Panc1 (cell line): Measurements from ENCODE around the gene CAMSAP3. TPM values are rescaled to one million over a fixed set of nuclear protein-coding genes. Genes with fewer than 3 reads are reported as not detected.

ENCODE experiments used
- ATAC-seq: fragments of 200-7000 bp; cut with Tn5 transposase; 2 replicates; pipeline ENCODE4 v1.9.1; 2020; ENCODE audit warnings: mild to moderate bottlenecking, moderate library complexity
- BruUV-seq: library from RNA; stranded (reverse); fragments of 400-500 nt; replicated peaks from 2 replicates; lab custom pipeline; 2021; lab: Mats Ljungman, UMichigan
- CTCF ChIA-PET: fragments of 300-600 bp; sonication (Branson Sonifier 250); formaldehyde crosslinking; loops from one replicate; lab custom pipeline; 2022; ENCODE audit warnings: antibody characterized with exemption; lab: Charles Lee
- POLR2A ChIA-PET: fragments of 300-600 bp; sonication (Branson Sonifier 250); formaldehyde crosslinking; loops from one replicate; lab custom pipeline; 2022; ENCODE audit warnings: antibody characterized with exemption; lab: Charles Lee
- DNase-seq: peaks from one replicate; pipeline ENCODE4 v3.0.0-alpha.2; 2010; ENCODE audit warnings: low read depth, low spot score
- H3K27ac ChIP-seq: 2 replicates; pipeline ENCODE4 v1.5.1; 2011; ENCODE audit warnings: mild to moderate bottlenecking, low read length, inconsistent platforms
- H3K27me3 ChIP-seq: fragments of 200-500 bp; sonication (Bioruptor generic); 2 replicates; pipeline ENCODE4 v1.6.0; 2014; ENCODE audit warnings: low read length, inconsistent platforms; ENCODE audit not compliant: control insufficient read depth, insufficient read depth
- H3K36me3 ChIP-seq: fragments of 200-500 bp; sonication (Bioruptor generic); 2 replicates; pipeline ENCODE4 v1.5.1; 2014; ENCODE audit warnings: inconsistent platforms, mild to moderate bottlenecking, low read length, moderate library complexity; ENCODE audit not compliant: control insufficient read depth, insufficient read depth
- H3K4me1 ChIP-seq: 2 replicates; pipeline ENCODE4 v1.5.1; 2011; ENCODE audit warnings: inconsistent platforms, mild to moderate bottlenecking, low read length, moderate library complexity; ENCODE audit not compliant: control insufficient read depth, insufficient read depth
- H3K4me3 ChIP-seq, 2 experiments: 2 replicates each; pipeline ENCODE4 v1.5.1; 2011 to 2012; ENCODE audit warnings: low read depth in 2 of 2, low read length in 2 of 2, mild to moderate bottlenecking in 2 of 2, inconsistent platforms in 1 of 2, moderate library complexity in 1 of 2
- H3K9me3 ChIP-seq: fragments of 200-500 bp; sonication (Bioruptor generic); 2 replicates; pipeline ENCODE4 v1.5.1; 2014; ENCODE audit warnings: low read depth, mild to moderate bottlenecking, inconsistent platforms, low read length, moderate library complexity; ENCODE audit not compliant: control insufficient read depth, insufficient read depth
- CTCF ChIP-seq: fragments of 450-650 bp; IDR thresholded peaks from 2 replicates; pipeline ENCODE4 v1.5.1; 2017; ENCODE audit warnings: mild to moderate bottlenecking
- POLR2AphosphoS5 ChIP-seq: IDR thresholded peaks from 2 replicates; pipeline ENCODE4 v1.6.1; 2012; ENCODE audit warnings: mild to moderate bottlenecking, low read depth, low read length, moderate library complexity
- REST ChIP-seq, 2 experiments: IDR thresholded peaks; 2 replicates each; pipeline ENCODE4 v1.6.1; 2011 to 2012; ENCODE audit warnings: low read depth in 2 of 2, control low read depth in 1 of 2, low read length in 1 of 2, mild to moderate bottlenecking in 1 of 2, moderate library complexity in 1 of 2; ENCODE audit not compliant: insufficient read depth in 1 of 2
- SIN3A ChIP-seq: IDR thresholded peaks from 2 replicates; pipeline ENCODE4 v1.6.1; 2012; ENCODE audit warnings: low read depth, mild to moderate bottlenecking, low read length, moderate library complexity, borderline replicate concordance; ENCODE audit not compliant: insufficient read depth
- TCF7L2 ChIP-seq: IDR thresholded peaks from 2 replicates; pipeline ENCODE4 v1.6.1; 2011; ENCODE audit warnings: mild to moderate bottlenecking, low read depth, low read length, inconsistent platforms
- in situ Hi-C: cut with HindIII; loops from 2 replicates; pipeline ENCODE4 v1.10.0; 2016; ENCODE audit warnings: low sequenced_read_pairs, low pct_unique_long_range_greater_than_20kb
- intact Hi-C: fragments of 100-400 bp; cut with micrococcal nuclease; formaldehyde crosslinking; loops from one replicate; pipeline ENCODE4 v1.10.0; 2022; ENCODE audit not compliant: unreplicated experiment
- total RNA-seq: library from RNA; stranded (reverse); gene quantifications from one replicate; pipeline ENCODE4 v1.2.1, GENCODE V29; 2021; ENCODE audit not compliant: unreplicated experiment

Gene CAMSAP3
- total RNA-seq, 1 experiment from 2014 or later, result 1.7 TPM

- intact Hi-C loops, result no loop called here
These were observed 17.5 kb upstream of the CAMSAP3 start for GRCh38 chr19:7578127-7578526.

GRCh38 chr19:7579182-7579581 lies 16.5 kb upstream of the CAMSAP3 start:
- ChIA-PET CTCF (interaction anchor here (1.1 kb wide), 1 partner anchor 11 kb away, joined by 3 read pairs; no protein-coding TSS in a partner anchor), POLR2A (no interaction called here)
- no peaks in the 10 kb centered on the region for H3K4me1 ChIP-seq
- no peak overlapping the region for H3K4me3 ChIP-seq
- TF ChIP-seq REST (IDR thresholded peaks at IDR 0.05; ENCODE audit: insufficient read depth in 1 of 2, low read depth in 2 of 2, low read length in 1 of 2), result no peak
- TF ChIP-seq POLR2AphosphoS5, result no peak
- TF ChIP-seq CTCF, result no peak
- TF ChIP-seq SIN3A, result no peak
- no peak for TF ChIP-seq TCF7L2
- intact Hi-C loops (no loop called here), in situ Hi-C loops (no loop called here)
- no peak for DNase-seq
- ATAC-seq, result no peak
- H3K27me3 ChIP-seq, result no peaks in the 10 kb centered on the region; the same call in 1 of the 2 replicates
- no peaks in the 10 kb centered on the region for H3K36me3 ChIP-seq
- BruUV-seq, result no TSS peak
- H3K27ac ChIP-seq, result no peak overlapping the region
- H3K9me3 ChIP-seq, result no peaks in the 10 kb centered on the region

More at GRCh38 chr19:7578127-7578526, 17.5 kb upstream of the CAMSAP3 start:
- ChIA-PET POLR2A (interaction anchor here (0.6 kb wide), 1 partner anchor 134 kb away, joined by 6 read pairs; no protein-coding TSS in a partner anchor), CTCF (no interaction called here)
- H3K4me3 ChIP-seq, result no peak overlapping the region
- ATAC-seq (no peak), DNase-seq (no peak)
- no peak for TF ChIP-seq SIN3A
- no peak for TF ChIP-seq TCF7L2
- no peak for TF ChIP-seq CTCF
- no peak for TF ChIP-seq REST (IDR thresholded peaks at IDR 0.05; ENCODE audit: insufficient read depth in 1 of 2, low read depth in 2 of 2, low read length in 1 of 2)
- no peak for TF ChIP-seq POLR2AphosphoS5
- no TSS peak for BruUV-seq
- H3K27ac ChIP-seq, result no peak overlapping the region
- no peaks in the 10 kb centered on the region for H3K9me3 ChIP-seq
- no peaks in the 10 kb centered on the region for H3K4me1 ChIP-seq
- in situ Hi-C loops, result no loop called here
- no peaks in the 10 kb centered on the region for H3K36me3 ChIP-seq
- H3K27me3 ChIP-seq, result no peaks in the 10 kb centered on the region; the same call in 1 of the 2 replicates
